Smooth muscle cell (in vitro differentiated cells): Measurements from ENCODE around the gene CGNL1. TPM values are rescaled to one million over a fixed set of nuclear protein-coding genes. Genes with fewer than 3 reads are reported as not detected.

Source experiments
- DNase-seq: peaks from one replicate; lab custom pipeline; 2025; ENCODE audit not compliant: unreplicated experiment; lab: John Stamatoyannopoulos, UW
- H2AFZ ChIP-seq: fragments of 200-600 bp; sonication (generic); 2 replicates; pipeline ENCODE4 v1.6.0; 2016; ENCODE audit warnings: antibody characterized with exemption, low read depth, mild to moderate bottlenecking
- H3F3A ChIP-seq: fragments of 200-600 bp; sonication (generic); 2 replicates; pipeline ENCODE4 v1.6.0; 2017; ENCODE audit warnings: antibody characterized with exemption, low read depth
- H3K27ac ChIP-seq: fragments of 200-600 bp; sonication (generic); 2 replicates; pipeline ENCODE4 v1.5.1; 2016; ENCODE audit warnings: low read depth, mild to moderate bottlenecking
- H3K27me3 ChIP-seq: fragments of 200-600 bp; sonication (generic); 2 replicates; pipeline ENCODE4 v1.6.1; 2016; ENCODE audit warnings: low read depth, mild to moderate bottlenecking
- H3K36me3 ChIP-seq: fragments of 200-600 bp; sonication (generic); 2 replicates; pipeline ENCODE4 v1.5.1; 2016; ENCODE audit warnings: low read depth
- H3K4me1 ChIP-seq: fragments of 200-600 bp; sonication (generic); 2 replicates; pipeline ENCODE4 v1.5.1; 2016; ENCODE audit warnings: low read depth
- H3K4me2 ChIP-seq: fragments of 200-600 bp; sonication (generic); 2 replicates; pipeline ENCODE4 v1.6.0; 2016; ENCODE audit warnings: mild to moderate bottlenecking
- H3K4me3 ChIP-seq: fragments of 200-600 bp; sonication (generic); 2 replicates; pipeline ENCODE4 v1.5.1; 2016; ENCODE audit warnings: mild to moderate bottlenecking
- H3K79me2 ChIP-seq: fragments of 200-600 bp; sonication (generic); 2 replicates; pipeline ENCODE4 v1.6.0; 2016; ENCODE audit warnings: low read depth, mild to moderate bottlenecking
- H3K9ac ChIP-seq: fragments of 200-600 bp; sonication (generic); 2 replicates; pipeline ENCODE4 v1.6.0; 2016; ENCODE audit warnings: low read depth
- H3K9me3 ChIP-seq: fragments of 200-600 bp; sonication (generic); replicated peaks from 2 replicates; pipeline ENCODE4 v1.5.1; 2016; ENCODE audit warnings: low read depth
- H4K20me1 ChIP-seq: fragments of 200-600 bp; sonication (generic); 2 replicates; pipeline ENCODE4 v1.6.0; 2016; ENCODE audit warnings: low read depth
- CTCF ChIP-seq: fragments of 200-600 bp; sonication (generic); IDR thresholded peaks from 2 replicates; pipeline ENCODE4 v1.5.1; 2017; ENCODE audit warnings: borderline replicate concordance, mild to moderate bottlenecking, antibody characterized with exemption; ENCODE audit not compliant: insufficient read depth, poor library complexity, severe bottlenecking
- WGBS: methylation state at CpG from one replicate; pipeline ENCODE4 v1.1.7; 2016; ENCODE audit warnings: low lambda C conversion rate; 5-methylcytosine and 5-hydroxymethylcytosine counted together
- polyA plus RNA-seq: library from polyadenylated mRNA; unstranded; fragments of >200 nt; fragmentation: Nextera tagmentation; extraction: Ambion mirVana; gene quantifications from 2 replicates; pipeline ENCODE4 v1.2.1, GENCODE V29; 2016
- total RNA-seq: library from RNA; depleted of rRNA; stranded (reverse); fragments of >200 nt; gene quantifications from 2 replicates; pipeline ENCODE4 v1.2.3, GENCODE V29; 2014

CGNL1 gene
- total and polyA plus RNA-seq, 2 experiments from 2014 or later: 4.2 to 9.5 TPM

DNA sequence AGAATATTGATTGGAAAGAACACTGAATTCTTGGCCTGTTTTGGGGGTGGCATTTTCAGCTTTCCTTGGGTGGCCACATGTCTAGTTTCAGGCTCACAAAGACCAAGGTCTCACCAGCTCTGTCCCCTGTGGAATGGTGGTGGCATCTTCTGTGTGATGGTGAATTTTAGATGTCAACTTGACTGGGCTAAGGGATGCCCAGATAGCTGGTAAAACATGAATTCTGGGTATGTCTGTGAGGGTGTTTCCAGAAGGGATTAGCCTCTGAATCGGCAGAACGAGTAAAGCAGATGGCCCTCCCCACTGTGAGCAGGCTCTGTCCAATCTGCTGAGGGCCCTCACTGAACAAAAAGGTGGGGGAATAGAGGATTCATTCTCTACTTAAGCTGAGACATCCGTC, 181.0 kb downstream of the CGNL1 start:
- Histone ChIP-seq H3K27ac (no peak overlapping the region), H3F3A (peaks cover 8% of the 10 kb centered on the region), H3K9me3 (no peaks in the 10 kb centered on the region), H4K20me1 (no peaks in the 10 kb centered on the region), H3K9ac (no peak overlapping the region), H2AFZ (no peak overlapping the region), H3K79me2 (no peaks in the 10 kb centered on the region), H3K4me2 (no peak overlapping the region), H3K4me3 (no peak overlapping the region), H3K27me3 (no peaks in the 10 kb centered on the region), H3K4me1 (peaks cover 19% of the 10 kb centered on the region), H3K36me3 (no peaks in the 10 kb centered on the region)
- TF ChIP-seq CTCF: no peak
- DNase-seq: no peak
- WGBS: 97% methylated on average over 3 of the region's 3 CpGs

DNA sequence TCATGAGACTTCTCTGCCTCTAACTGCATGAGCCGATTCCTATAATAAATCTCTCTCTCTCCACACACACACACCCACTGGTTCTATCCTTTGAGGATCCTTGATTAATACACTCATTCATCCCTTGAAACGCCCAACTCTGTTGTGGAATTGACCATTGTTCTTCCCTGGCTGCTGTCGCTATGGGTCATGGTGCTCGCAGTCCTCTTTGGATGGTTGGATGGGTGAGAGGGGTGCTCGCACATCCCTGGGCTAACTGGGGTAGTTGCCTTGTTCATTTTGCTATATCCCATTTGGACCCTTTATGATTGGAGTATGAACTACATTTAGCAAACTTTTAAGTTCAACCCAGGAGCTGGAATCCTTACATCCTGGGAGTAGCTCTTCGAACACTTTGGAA, 181.5 kb downstream of the CGNL1 start:
- no peak for DNase-seq
- Histone ChIP-seq H3K36me3 (no peaks in the 10 kb centered on the region), H3K4me2 (no peak overlapping the region), H3K4me3 (no peak overlapping the region), H3K4me1 (peaks cover 16% of the 10 kb centered on the region), H3K9ac (no peak overlapping the region), H3K27me3 (no peaks in the 10 kb centered on the region), H3K27ac (no peak overlapping the region), H2AFZ (no peak overlapping the region), H3K79me2 (no peaks in the 10 kb centered on the region), H3K9me3 (no peaks in the 10 kb centered on the region), H4K20me1 (no peaks in the 10 kb centered on the region), H3F3A (peaks cover 8% of the 10 kb centered on the region)
- no peak for TF ChIP-seq CTCF
- WGBS: 96% methylated on average over 6 of the region's 6 CpGs

DNA sequence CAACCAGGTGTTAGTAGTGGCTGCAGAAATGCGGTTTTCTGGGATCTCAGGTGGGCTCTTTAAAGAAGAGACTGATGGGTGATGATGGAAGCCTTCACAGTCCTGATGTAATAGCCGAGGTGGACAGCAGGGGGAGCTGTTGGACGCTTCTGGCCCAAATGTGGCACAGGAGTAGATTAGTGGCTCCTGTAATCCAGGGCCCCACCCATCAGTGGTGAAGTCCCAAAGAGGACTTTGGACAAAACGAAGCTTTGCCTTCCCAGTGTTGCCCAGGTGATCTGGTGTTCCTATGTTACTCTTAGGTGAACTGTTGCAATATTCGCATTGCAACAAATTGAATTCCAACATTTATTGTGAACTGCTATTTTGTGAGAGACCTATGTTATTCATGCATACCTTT, 183.6 kb downstream of the CGNL1 start:
- no peaks in the 10 kb centered on the region for H3K27me3 ChIP-seq
- H3K4me2 ChIP-seq: no peak overlapping the region
- H3K36me3 ChIP-seq: no peaks in the 10 kb centered on the region
- no peak overlapping the region for H3K27ac ChIP-seq
- peak; percentile 14 for DNase-seq
- H3F3A ChIP-seq: peaks cover 8% of the 10 kb centered on the region
- H3K9me3 ChIP-seq: no peaks in the 10 kb centered on the region
- H3K79me2 ChIP-seq: no peaks in the 10 kb centered on the region
- H3K4me3 ChIP-seq: no peak overlapping the region
- TF ChIP-seq CTCF: peak; percentile 78
- no peaks in the 10 kb centered on the region for H4K20me1 ChIP-seq
- H3K9ac ChIP-seq: no peak overlapping the region
- peaks cover 9% of the 10 kb centered on the region for H3K4me1 ChIP-seq
- WGBS: 26% methylated on average over 5 of the region's 5 CpGs
- no peak overlapping the region for H2AFZ ChIP-seq

DNA sequence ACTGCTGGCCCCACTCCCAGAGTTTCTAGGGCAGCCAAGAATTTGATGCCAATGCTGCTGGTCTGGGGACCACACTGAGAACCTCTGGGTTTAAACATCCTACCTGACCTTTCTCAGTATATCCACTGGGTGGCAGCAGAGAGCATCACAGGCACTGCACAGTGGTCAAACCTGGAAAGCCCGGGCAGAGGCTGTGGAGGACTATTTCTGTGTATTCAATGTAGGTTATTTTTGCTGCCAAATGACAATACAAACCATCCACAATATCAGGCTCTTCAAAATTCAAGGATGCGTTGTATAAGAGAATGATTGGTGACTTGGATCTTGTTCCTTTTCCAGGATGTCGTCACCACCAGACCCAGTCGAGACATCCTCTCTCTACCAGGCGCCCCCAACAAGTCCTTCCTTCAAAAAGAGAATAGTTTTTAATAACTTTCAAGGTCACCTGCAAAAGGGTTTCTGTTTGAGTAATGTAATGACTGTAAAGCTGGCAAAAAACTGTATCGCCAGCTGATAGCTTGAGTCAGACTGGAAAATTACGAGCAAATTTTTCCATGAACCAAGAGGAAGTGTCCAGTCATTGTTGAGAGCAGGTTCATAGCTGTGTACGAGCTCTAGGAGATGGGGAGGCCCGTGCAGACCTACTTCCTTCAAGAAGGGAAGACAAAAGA, 184.9 kb downstream of the CGNL1 start:
- peak overlapping the region; percentile 35 for H3K4me2 ChIP-seq

More for the DNA sequence above, 184.9 kb downstream of the CGNL1 start:
- Histone ChIP-seq H4K20me1 (no peaks in the 10 kb centered on the region), H3F3A (no peaks in the 10 kb centered on the region), H3K79me2 (no peaks in the 10 kb centered on the region), H3K4me1 (no peaks in the 10 kb centered on the region), H3K4me3 (no peak overlapping the region), H3K27me3 (no peaks in the 10 kb centered on the region), H3K27ac (peak overlapping the region; percentile 25), H2AFZ (no peak overlapping the region), H3K9ac (no peak overlapping the region), H3K9me3 (no peaks in the 10 kb centered on the region), H3K36me3 (no peaks in the 10 kb centered on the region)
- TF ChIP-seq CTCF: peak; percentile 91
- DNase-seq: peak; percentile 12
- 51% methylated on average over 9 of the region's 9 CpGs for WGBS
